GM12878 (cell line): ENCODE data around the gene PTP4A1. TPM values are rescaled to one million over a fixed set of nuclear protein-coding genes. Genes with fewer than 3 reads are reported as not detected.

Experiments
- CBX5 ChIP-seq: sonication (generic); IDR thresholded peaks from 2 replicates; pipeline ENCODE4 v1.6.1; 2016; ENCODE audit warnings: low read depth, moderate library complexity, mild to moderate bottlenecking, inconsistent platforms
- CHD1 ChIP-seq: IDR thresholded peaks from 2 replicates; pipeline ENCODE4 v1.6.1; 2012; ENCODE audit warnings: low read depth, low read length, improper control_type of control experiment
- FOXK2 ChIP-seq: fragments of 450-650 bp; IDR thresholded peaks from 2 replicates; pipeline ENCODE4 v1.6.1; 2017; ENCODE audit warnings: mild to moderate bottlenecking, moderate library complexity
- HDGF ChIP-seq: fragments of 450-650 bp; IDR thresholded peaks from 2 replicates; pipeline ENCODE4 v1.6.1; 2016; ENCODE audit warnings: antibody characterized with exemption
- JUNB ChIP-seq: IDR thresholded peaks from 2 replicates; pipeline ENCODE4 v1.6.1; 2016; ENCODE audit warnings: antibody characterized with exemption, mild to moderate bottlenecking
- KAT2A ChIP-seq: conservative IDR thresholded peaks from 2 replicates; pipeline ENCODE4 v1.6.1; 2011; ENCODE audit warnings: low read depth, low read length; ENCODE audit not compliant: control insufficient read depth
- MXI1 ChIP-seq: fragments of 150-350 bp; IDR thresholded peaks from 2 replicates; pipeline ENCODE4 v1.6.1; 2011; ENCODE audit warnings: low read depth, mild to moderate bottlenecking, inconsistent platforms, low read length, improper control_type of control experiment
- NR2C1 ChIP-seq: fragments of 450-650 bp; IDR thresholded peaks from 2 replicates; pipeline ENCODE4 v1.6.1; 2017; ENCODE audit warnings: antibody characterized with exemption, mild to moderate bottlenecking, moderate library complexity
- PAX8 ChIP-seq: fragments of 450-650 bp; IDR thresholded peaks from 2 replicates; pipeline ENCODE4 v1.6.1; 2017; ENCODE audit warnings: mild to moderate bottlenecking, moderate library complexity
- SIX5 ChIP-seq: IDR thresholded peaks from 2 replicates; pipeline ENCODE4 v1.6.1; 2011; ENCODE audit warnings: mild to moderate bottlenecking, low read depth, low read length, moderate library complexity; ENCODE audit not compliant: severe bottlenecking
- SMAD5 ChIP-seq: IDR thresholded peaks from 2 replicates; pipeline ENCODE4 v1.6.1; 2016; ENCODE audit warnings: antibody characterized with exemption, low read depth
- SMARCA5 ChIP-seq: fragments of 450-650 bp; IDR thresholded peaks from 2 replicates; pipeline ENCODE4 v1.6.1; 2017; ENCODE audit warnings: mild to moderate bottlenecking
- ZNF207 ChIP-seq: fragments of 450-650 bp; IDR thresholded peaks from 2 replicates; pipeline ENCODE4 v1.6.1; 2014; ENCODE audit warnings: antibody characterized with exemption, mild to moderate bottlenecking, borderline replicate concordance
- ZNF622 ChIP-seq: fragments of 450-650 bp; IDR thresholded peaks from 2 replicates; pipeline ENCODE4 v1.6.1; 2017; ENCODE audit warnings: mild to moderate bottlenecking, inconsistent platforms
- ZZZ3 ChIP-seq: IDR thresholded peaks from 2 replicates; pipeline ENCODE4 v1.6.1; 2011; ENCODE audit warnings: low read depth; ENCODE audit not compliant: control insufficient read depth, insufficient read length
- polyA plus RNA-seq, 11 experiments: library from polyadenylated mRNA; depleted of rRNA in 4 of 11; unstranded in 6 of 11; stranded (reverse) in 5 of 11; fragments of >200 nt; fragmentation: Nextera tagmentation in 4 of 11; fragmentation: Illumina TruSeq in 1 of 11; extraction: Ambion mirVana in 4 of 11; extraction: Trizol in 1 of 11; gene quantifications; 1 replicate in 1 of 11; 2 replicates in 10 of 11; pipeline versions ENCODE4 v1.2.1 to v1.2.3, GENCODE V29; 2011 to 2016; ENCODE audit warnings: inconsistent platforms in 2 of 11, missing spikeins in 2 of 11, low read depth in 1 of 11
- total RNA-seq, 4 experiments: library from RNA; depleted of rRNA in 3 of 4; stranded (reverse); fragments of >200 nt in 3 of 4; fragmentation: Illumina TruSeq in 1 of 4; extraction: Trizol in 1 of 4; gene quantifications; 2 replicates each; pipeline versions ENCODE4 v1.2.1 to v1.2.3, GENCODE V29; 2013 to 2021
- TF ChIP-seq, protein P1 (sequence below): fragments of 450-650 bp; formaldehyde crosslinking; IDR thresholded peaks from 2 replicates; pipeline ENCODE4 v1.5.0; 2022; ENCODE audit warnings: mild to moderate bottlenecking, missing genetic modification characterization
- TF ChIP-seq, protein P2 (sequence below): fragments of 450-650 bp; IDR thresholded peaks from 2 replicates; pipeline ENCODE4 v1.6.1; 2017; ENCODE audit warnings: mild to moderate bottlenecking, low read depth, inconsistent platforms; ENCODE audit not compliant: poor library complexity, severe bottlenecking
- TF ChIP-seq, protein P3 (sequence below): fragments of 450-650 bp; IDR thresholded peaks from 2 replicates; pipeline ENCODE4 v1.6.1; 2017; ENCODE audit warnings: mild to moderate bottlenecking, moderate library complexity
- TF ChIP-seq, protein P4 (sequence below): IDR thresholded peaks from 2 replicates; pipeline ENCODE4 v1.6.1; 2012; ENCODE audit warnings: low read depth, low read length, improper control_type of control experiment

PTP4A1 gene
- total and polyA plus RNA-seq, 10 of the 15 experiments (the other 5 are each of a cell fraction or from before 2014, with no cell fraction given) = 8.5 to 190 (median 46.4) TPM; not detected in 2

DNA sequence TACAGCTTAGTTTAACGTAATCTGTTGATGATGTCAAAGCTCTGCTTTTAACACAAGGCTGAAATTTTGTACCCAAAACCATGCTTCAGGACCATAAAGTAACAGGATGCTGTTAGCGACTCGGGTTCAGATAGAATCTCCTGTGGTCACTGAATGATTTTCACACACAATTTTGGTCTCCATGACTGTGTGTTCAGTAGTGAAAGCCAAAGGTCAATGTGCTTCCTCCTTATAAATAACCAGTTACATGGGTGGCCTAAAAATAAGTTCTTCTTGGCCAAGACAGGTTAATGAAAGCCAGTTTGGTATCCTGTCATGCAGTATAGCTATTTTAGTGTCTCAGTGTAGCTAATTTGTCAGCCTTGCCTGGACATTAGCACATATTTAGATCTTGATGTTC is 19.1 kb upstream of the PTP4A1 start (continued):
- peak; percentile 50; the same call in 1 of the 2 replicates for TF ChIP-seq NR2C1
- no peak for TF ChIP-seq FOXK2
- TF ChIP-seq, protein P1, sequence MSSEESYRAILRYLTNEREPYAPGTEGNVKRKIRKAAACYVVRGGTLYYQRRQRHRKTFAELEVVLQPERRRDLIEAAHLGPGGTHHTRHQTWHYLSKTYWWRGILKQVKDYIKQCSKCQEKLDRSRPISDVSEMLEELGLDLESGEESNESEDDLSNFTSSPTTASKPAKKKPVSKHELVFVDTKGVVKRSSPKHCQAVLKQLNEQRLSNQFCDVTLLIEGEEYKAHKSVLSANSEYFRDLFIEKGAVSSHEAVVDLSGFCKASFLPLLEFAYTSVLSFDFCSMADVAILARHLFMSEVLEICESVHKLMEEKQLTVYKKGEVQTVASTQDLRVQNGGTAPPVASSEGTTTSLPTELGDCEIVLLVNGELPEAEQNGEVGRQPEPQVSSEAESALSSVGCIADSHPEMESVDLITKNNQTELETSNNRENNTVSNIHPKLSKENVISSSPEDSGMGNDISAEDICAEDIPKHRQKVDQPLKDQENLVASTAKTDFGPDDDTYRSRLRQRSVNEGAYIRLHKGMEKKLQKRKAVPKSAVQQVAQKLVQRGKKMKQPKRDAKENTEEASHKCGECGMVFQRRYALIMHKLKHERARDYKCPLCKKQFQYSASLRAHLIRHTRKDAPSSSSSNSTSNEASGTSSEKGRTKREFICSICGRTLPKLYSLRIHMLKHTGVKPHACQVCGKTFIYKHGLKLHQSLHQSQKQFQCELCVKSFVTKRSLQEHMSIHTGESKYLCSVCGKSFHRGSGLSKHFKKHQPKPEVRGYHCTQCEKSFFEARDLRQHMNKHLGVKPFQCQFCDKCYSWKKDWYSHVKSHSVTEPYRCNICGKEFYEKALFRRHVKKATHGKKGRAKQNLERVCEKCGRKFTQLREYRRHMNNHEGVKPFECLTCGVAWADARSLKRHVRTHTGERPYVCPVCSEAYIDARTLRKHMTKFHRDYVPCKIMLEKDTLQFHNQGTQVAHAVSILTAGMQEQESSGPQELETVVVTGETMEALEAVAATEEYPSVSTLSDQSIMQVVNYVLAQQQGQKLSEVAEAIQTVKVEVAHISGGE = no peak
- no peak for TF ChIP-seq ZNF622
- TF ChIP-seq, protein P2, sequence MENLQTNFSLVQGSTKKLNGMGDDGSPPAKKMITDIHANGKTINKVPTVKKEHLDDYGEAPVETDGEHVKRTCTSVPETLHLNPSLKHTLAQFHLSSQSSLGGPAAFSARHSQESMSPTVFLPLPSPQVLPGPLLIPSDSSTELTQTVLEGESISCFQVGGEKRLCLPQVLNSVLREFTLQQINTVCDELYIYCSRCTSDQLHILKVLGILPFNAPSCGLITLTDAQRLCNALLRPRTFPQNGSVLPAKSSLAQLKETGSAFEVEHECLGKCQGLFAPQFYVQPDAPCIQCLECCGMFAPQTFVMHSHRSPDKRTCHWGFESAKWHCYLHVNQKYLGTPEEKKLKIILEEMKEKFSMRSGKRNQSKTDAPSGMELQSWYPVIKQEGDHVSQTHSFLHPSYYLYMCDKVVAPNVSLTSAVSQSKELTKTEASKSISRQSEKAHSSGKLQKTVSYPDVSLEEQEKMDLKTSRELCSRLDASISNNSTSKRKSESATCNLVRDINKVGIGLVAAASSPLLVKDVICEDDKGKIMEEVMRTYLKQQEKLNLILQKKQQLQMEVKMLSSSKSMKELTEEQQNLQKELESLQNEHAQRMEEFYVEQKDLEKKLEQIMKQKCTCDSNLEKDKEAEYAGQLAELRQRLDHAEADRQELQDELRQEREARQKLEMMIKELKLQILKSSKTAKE = peak; percentile 82
- TF ChIP-seq, protein P3, sequence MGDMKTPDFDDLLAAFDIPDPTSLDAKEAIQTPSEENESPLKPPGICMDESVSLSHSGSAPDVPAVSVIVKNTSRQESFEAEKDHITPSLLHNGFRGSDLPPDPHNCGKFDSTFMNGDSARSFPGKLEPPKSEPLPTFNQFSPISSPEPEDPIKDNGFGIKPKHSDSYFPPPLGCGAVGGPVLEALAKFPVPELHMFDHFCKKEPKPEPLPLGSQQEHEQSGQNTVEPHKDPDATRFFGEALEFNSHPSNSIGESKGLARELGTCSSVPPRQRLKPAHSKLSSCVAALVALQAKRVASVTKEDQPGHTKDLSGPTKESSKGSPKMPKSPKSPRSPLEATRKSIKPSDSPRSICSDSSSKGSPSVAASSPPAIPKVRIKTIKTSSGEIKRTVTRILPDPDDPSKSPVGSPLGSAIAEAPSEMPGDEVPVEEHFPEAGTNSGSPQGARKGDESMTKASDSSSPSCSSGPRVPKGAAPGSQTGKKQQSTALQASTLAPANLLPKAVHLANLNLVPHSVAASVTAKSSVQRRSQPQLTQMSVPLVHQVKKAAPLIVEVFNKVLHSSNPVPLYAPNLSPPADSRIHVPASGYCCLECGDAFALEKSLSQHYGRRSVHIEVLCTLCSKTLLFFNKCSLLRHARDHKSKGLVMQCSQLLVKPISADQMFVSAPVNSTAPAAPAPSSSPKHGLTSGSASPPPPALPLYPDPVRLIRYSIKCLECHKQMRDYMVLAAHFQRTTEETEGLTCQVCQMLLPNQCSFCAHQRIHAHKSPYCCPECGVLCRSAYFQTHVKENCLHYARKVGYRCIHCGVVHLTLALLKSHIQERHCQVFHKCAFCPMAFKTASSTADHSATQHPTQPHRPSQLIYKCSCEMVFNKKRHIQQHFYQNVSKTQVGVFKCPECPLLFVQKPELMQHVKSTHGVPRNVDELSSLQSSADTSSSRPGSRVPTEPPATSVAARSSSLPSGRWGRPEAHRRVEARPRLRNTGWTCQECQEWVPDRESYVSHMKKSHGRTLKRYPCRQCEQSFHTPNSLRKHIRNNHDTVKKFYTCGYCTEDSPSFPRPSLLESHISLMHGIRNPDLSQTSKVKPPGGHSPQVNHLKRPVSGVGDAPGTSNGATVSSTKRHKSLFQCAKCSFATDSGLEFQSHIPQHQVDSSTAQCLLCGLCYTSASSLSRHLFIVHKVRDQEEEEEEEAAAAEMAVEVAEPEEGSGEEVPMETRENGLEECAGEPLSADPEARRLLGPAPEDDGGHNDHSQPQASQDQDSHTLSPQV = no peak
- no peak for TF ChIP-seq CBX5
- no peak for TF ChIP-seq PAX8
- no peak for TF ChIP-seq CHD1
- no peak for TF ChIP-seq HDGF
- no peak for TF ChIP-seq MXI1
- TF ChIP-seq ZZZ3 = no peak
- no peak for TF ChIP-seq ZNF207
- no peak for TF ChIP-seq SIX5
- no peak for TF ChIP-seq SMAD5
- TF ChIP-seq, protein P4, sequence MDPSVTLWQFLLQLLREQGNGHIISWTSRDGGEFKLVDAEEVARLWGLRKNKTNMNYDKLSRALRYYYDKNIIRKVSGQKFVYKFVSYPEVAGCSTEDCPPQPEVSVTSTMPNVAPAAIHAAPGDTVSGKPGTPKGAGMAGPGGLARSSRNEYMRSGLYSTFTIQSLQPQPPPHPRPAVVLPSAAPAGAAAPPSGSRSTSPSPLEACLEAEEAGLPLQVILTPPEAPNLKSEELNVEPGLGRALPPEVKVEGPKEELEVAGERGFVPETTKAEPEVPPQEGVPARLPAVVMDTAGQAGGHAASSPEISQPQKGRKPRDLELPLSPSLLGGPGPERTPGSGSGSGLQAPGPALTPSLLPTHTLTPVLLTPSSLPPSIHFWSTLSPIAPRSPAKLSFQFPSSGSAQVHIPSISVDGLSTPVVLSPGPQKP = no peak
- no peak for TF ChIP-seq JUNB
- TF ChIP-seq KAT2A = no peak
- TF ChIP-seq SMARCA5 = no peak
